B cell (primary cell): Measurements from ENCODE around the gene SOX13. TPM values are rescaled to one million over a fixed set of nuclear protein-coding genes. Genes with fewer than 3 reads are reported as not detected.

Experiments used
- ATAC-seq: fragments of 200-7000 bp; cut with Tn5 transposase; one replicate; pipeline ENCODE4 v1.10.0; 2021; ENCODE audit warnings: low read depth, mild to moderate bottlenecking, moderate number of reproducible peaks, moderate library complexity
- CTCF ChIA-PET: fragments of 350-600 bp; sonication (Branson Sonifier 250); formaldehyde crosslinking; loops from one replicate; lab custom pipeline; 2021; ENCODE audit warnings: antibody characterized with exemption, inconsistent platforms; lab: Charles Lee
- POLR2A ChIA-PET: fragments of 350-600 bp; sonication (Branson Sonifier 250); formaldehyde crosslinking; loops from one replicate; lab custom pipeline; 2021; ENCODE audit warnings: antibody characterized with exemption; lab: Charles Lee
- DNase-seq: peaks from one replicate; pipeline ENCODE4 v3.0.0; 2013
- H2AFZ ChIP-seq: 2 replicates; pipeline ENCODE4 v1.6.1; 2012; ENCODE audit warnings: mild to moderate bottlenecking, low read depth, low read length; ENCODE audit not compliant: insufficient read depth, poor library complexity, severe bottlenecking
- H3K27ac ChIP-seq, 2 donors: 1 replicate in 1 of 2; 2 replicates in 1 of 2; pipeline ENCODE4 v1.5.1; 2012 to 2013; ENCODE audit warnings: low read length in 2 of 2, mild to moderate bottlenecking in 2 of 2, moderate library complexity in 1 of 2
- H3K27me3 ChIP-seq, 4 experiments: fragments of 200-600 bp in 1 of 4; sonication (generic) in 1 of 4; replicated peaks in 1 of 4; 1 replicate in 2 of 4; 2 replicates in 2 of 4; pipeline versions ENCODE4 v1.6.1 to v1.7.0; 2013 to 2016; ENCODE audit warnings: low read length in 3 of 4, mild to moderate bottlenecking in 2 of 4, mixed read lengths in 1 of 4, moderate library complexity in 1 of 4; ENCODE audit not compliant: insufficient read depth in 4 of 4, control insufficient read depth in 3 of 4; ENCODE audit errors: control extremely low read depth in 1 of 4
- H3K36me3 ChIP-seq, 2 experiments: replicated peaks in 1 of 2; 1 replicate in 1 of 2; 2 replicates in 1 of 2; pipeline versions ENCODE4 v1.6.1 to v1.7.1; 2013; ENCODE audit warnings: low read length in 1 of 2; ENCODE audit not compliant: insufficient read depth in 2 of 2, control insufficient read depth in 1 of 2; ENCODE audit errors: control extremely low read depth in 1 of 2, extremely low read depth in 1 of 2
- H3K4me1 ChIP-seq, 2 donors: fragments of 200-600 bp in 1 of 2; sonication (generic) in 1 of 2; 1 replicate in 1 of 2; 2 replicates in 1 of 2; pipeline versions ENCODE4 v1.5.1 to v1.6.1; 2013 to 2017; ENCODE audit warnings: low read length in 2 of 2; ENCODE audit not compliant: control insufficient read depth in 2 of 2, insufficient read depth in 2 of 2
- H3K4me2 ChIP-seq: replicated peaks from 2 replicates; pipeline ENCODE3; 2012; ENCODE audit warnings: mild to moderate bottlenecking, low read depth, low read length; ENCODE audit not compliant: poor library complexity, severe bottlenecking
- H3K4me3 ChIP-seq, 5 experiments: fragments of 200-600 bp in 1 of 5; sonication (generic) in 1 of 5; 1 replicate in 3 of 5; 2 replicates in 2 of 5; pipeline versions ENCODE4 v1.5.1 to v1.7.0; 2011 to 2016; ENCODE audit warnings: low read length in 4 of 5, mild to moderate bottlenecking in 4 of 5, low read depth in 2 of 5, control low read depth in 1 of 5, moderate library complexity in 1 of 5; ENCODE audit not compliant: insufficient read depth in 1 of 5; ENCODE audit errors: control extremely low read depth in 1 of 5, extremely low read depth in 1 of 5
- H3K79me2 ChIP-seq: fragments of 200-600 bp; sonication (generic); one replicate; pipeline ENCODE4 v1.6.0; 2016; ENCODE audit warnings: low read length; ENCODE audit not compliant: control insufficient read depth, insufficient read depth
- H3K9ac ChIP-seq: fragments of 200-600 bp; sonication (generic); 2 replicates; pipeline ENCODE4 v1.6.1; 2017; ENCODE audit warnings: mild to moderate bottlenecking, low read length, moderate library complexity
- H3K9me3 ChIP-seq, 3 donors: one replicate each; pipeline versions ENCODE4 v1.6.1 to v1.7.1; 2013; ENCODE audit warnings: low read length in 2 of 3; ENCODE audit not compliant: control insufficient read depth in 2 of 3, insufficient read depth in 1 of 3; ENCODE audit errors: control extremely low read depth in 1 of 3
- H4K20me1 ChIP-seq: 2 replicates; pipeline ENCODE4 v1.6.0; 2012; ENCODE audit warnings: mild to moderate bottlenecking, low read length; ENCODE audit not compliant: insufficient read depth, control insufficient read depth, poor library complexity, severe bottlenecking
- H3K27ac Mint-ChIP-seq: one replicate; pipeline ENCODE4 v1.8.0; 2021; ENCODE audit warnings: mixed read lengths
- H3K27me3 Mint-ChIP-seq: one replicate; pipeline ENCODE4 v1.8.0; 2021; ENCODE audit warnings: mixed read lengths
- H3K4me1 Mint-ChIP-seq: one replicate; pipeline ENCODE4 v1.8.0; 2021; ENCODE audit warnings: mixed read lengths
- H3K4me3 Mint-ChIP-seq: one replicate; pipeline ENCODE4 v1.8.0; 2021; ENCODE audit warnings: mixed read lengths
- H3K9me3 Mint-ChIP-seq: one replicate; pipeline ENCODE4 v1.8.0; 2022; ENCODE audit warnings: mixed read lengths; ENCODE audit not compliant: insufficient read depth
- EZH2 ChIP-seq: IDR thresholded peaks from 2 replicates; pipeline ENCODE4 v1.6.1; 2012; ENCODE audit warnings: borderline replicate concordance, low read depth, mild to moderate bottlenecking, moderate library complexity, low read length; ENCODE audit not compliant: insufficient read depth, poor library complexity, severe bottlenecking
- WGBS: methylation state at CpG from one replicate; pipeline ENCODE4 v1.1.5; 2013; ENCODE audit warnings: missing lambda C conversion rate; ENCODE audit not compliant: insufficient coverage; 5-methylcytosine and 5-hydroxymethylcytosine counted together
- intact Hi-C: fragments of 100-400 bp; cut with micrococcal nuclease; formaldehyde crosslinking; loops from one replicate; pipeline ENCODE4 v1.10.0; 2022
- polyA plus RNA-seq: library from polyadenylated mRNA; depleted of rRNA; stranded (reverse); fragments of >200 nt; gene quantifications from 2 replicates; pipeline ENCODE4 v1.2.3, GENCODE V29; 2012
- total RNA-seq, 2 donors: library from RNA; stranded (reverse); fragments of 120-200 nt in 1 of 2; gene quantifications; 1 replicate in 1 of 2; 2 replicates in 1 of 2; pipeline versions ENCODE4 v1.2.3 to v1.2.4, GENCODE V29; 2013 to 2022
- TF ChIP-seq, protein P1 (sequence below): fragments of 200-600 bp; IDR thresholded peaks from one replicate; pipeline ENCODE4 v1.8.0; 2022; ENCODE audit warnings: antibody characterized with exemption, mild to moderate bottlenecking

SOX13 gene
- total and polyA plus RNA-seq, 2 donors (not counting 1 experiment from before 2014, with no cell fraction given): 0.15 to 1.3 TPM

DNA sequence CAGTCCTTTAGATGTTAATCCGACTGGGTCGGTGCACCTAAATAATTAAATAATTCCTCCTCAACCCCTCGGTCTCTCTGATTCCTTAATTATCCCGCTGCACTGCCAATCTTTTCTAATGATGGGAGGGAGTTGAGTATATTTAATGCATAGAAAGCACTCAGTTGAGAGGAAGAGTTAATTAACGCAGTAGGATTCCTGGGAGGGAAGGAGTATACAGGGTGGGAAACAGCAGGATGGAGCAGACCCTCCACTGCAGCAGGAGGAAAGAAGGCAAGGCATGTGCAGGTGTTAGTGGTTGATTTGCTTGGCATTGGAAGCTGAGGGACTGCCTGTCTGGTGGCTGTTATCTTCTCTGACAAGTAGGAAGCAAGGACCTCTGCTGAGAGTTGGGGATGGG is 103.1 kb downstream of the SOX13 start:
- Histone ChIP-seq H3K36me3 (no peaks in the 10 kb centered on the region), H3K79me2 (no peaks in the 10 kb centered on the region), H4K20me1 (no peaks in the 10 kb centered on the region), H3K4me3 (no peak overlapping the region), H3K9ac (no peak overlapping the region), H3K4me1 (no peaks in the 10 kb centered on the region), H3K27ac (no peak overlapping the region), H3K4me2 (no peak overlapping the region), H3K9me3 (peaks cover 0 to 11% (median 10%) of the 10 kb centered on the region in 3 donors), H3K27me3 (peaks cover 0 to 8% (median 0%) of the 10 kb centered on the region in 4 experiments), H2AFZ (no peak overlapping the region)
- ChIA-PET POLR2A (no interaction called here), CTCF (interaction anchor here (1.0 to 3.1 kb wide), 3 partner anchors 11 to 222 kb away, joined by 3 to 9 read pairs (median 3); no protein-coding TSS in a partner anchor)
- no peak for ATAC-seq
- TF ChIP-seq EZH2: no peak
- TF ChIP-seq, protein P1, sequence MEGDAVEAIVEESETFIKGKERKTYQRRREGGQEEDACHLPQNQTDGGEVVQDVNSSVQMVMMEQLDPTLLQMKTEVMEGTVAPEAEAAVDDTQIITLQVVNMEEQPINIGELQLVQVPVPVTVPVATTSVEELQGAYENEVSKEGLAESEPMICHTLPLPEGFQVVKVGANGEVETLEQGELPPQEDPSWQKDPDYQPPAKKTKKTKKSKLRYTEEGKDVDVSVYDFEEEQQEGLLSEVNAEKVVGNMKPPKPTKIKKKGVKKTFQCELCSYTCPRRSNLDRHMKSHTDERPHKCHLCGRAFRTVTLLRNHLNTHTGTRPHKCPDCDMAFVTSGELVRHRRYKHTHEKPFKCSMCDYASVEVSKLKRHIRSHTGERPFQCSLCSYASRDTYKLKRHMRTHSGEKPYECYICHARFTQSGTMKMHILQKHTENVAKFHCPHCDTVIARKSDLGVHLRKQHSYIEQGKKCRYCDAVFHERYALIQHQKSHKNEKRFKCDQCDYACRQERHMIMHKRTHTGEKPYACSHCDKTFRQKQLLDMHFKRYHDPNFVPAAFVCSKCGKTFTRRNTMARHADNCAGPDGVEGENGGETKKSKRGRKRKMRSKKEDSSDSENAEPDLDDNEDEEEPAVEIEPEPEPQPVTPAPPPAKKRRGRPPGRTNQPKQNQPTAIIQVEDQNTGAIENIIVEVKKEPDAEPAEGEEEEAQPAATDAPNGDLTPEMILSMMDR: no peak
- intact Hi-C loops: no loop called here
- Mint-ChIP-seq H3K4me1 (no peaks in the 10 kb centered on the region), H3K27me3 (peaks cover 15% of the 10 kb centered on the region), H3K4me3 (no peak overlapping the region), H3K9me3 (peaks cover 4% of the 10 kb centered on the region), H3K27ac (no peak overlapping the region)
- DNase-seq: no peak
- WGBS: no CpG with 5 or more reads among the region's 5 CpGs

- intact Hi-C loops: no loop called here
- Histone ChIP-seq H3K9me3 (peaks cover 0 to 4% (median 2%) of the 10 kb centered on the region in 3 donors), H2AFZ (no peak overlapping the region), H3K27me3 (peaks cover 0 to 8% (median 0%) of the 10 kb centered on the region in 4 experiments), H3K27ac (no peak overlapping the region), H3K4me1 (no peaks in the 10 kb centered on the region), H3K36me3 (no peaks in the 10 kb centered on the region), H3K4me3 (no peak overlapping the region), H4K20me1 (no peaks in the 10 kb centered on the region), H3K9ac (no peak overlapping the region), H3K4me2 (no peak overlapping the region), H3K79me2 (no peaks in the 10 kb centered on the region)
- H3K4me1 Mint-ChIP-seq: no peaks in the 10 kb centered on the region
- TF ChIP-seq, protein P1: no peak
- no peak for TF ChIP-seq EZH2
- ATAC-seq (no peak), DNase-seq (no peak)
- no peak overlapping the region for H3K4me3 Mint-ChIP-seq
- H3K9me3 Mint-ChIP-seq: peaks cover 1% of the 10 kb centered on the region
- peaks cover 15% of the 10 kb centered on the region for H3K27me3 Mint-ChIP-seq
- CTCF ChIA-PET: interaction anchor here (1.3 to 3.1 kb wide), 2 partner anchors 12 to 14 kb away, joined by 3 to 9 read pairs; no protein-coding TSS in a partner anchor
- POLR2A ChIA-PET: no interaction called here
- H3K27ac Mint-ChIP-seq: no peak overlapping the region
- WGBS: 33% methylated on average over 4 of the region's 4 CpGs
These were observed 104.2 kb downstream of the SOX13 start for GRCh38 chr1:204177133-204177532.

Other genes with a start within 250 kb of the SOX13 start
- gene SNRPE, start 211.5 kb upstream of the SOX13 start, total RNA-seq: 56.0 and 80.8 TPM in 2 replicates
- gene SNRPE, start 211.5 kb upstream of the SOX13 start, polyA plus RNA-seq: 76.9 and 99.3 TPM in 2 replicates
- 1.5 and 2.8 TPM in 2 replicates for gene ETNK2, start 78.9 kb downstream of the SOX13 start, total RNA-seq
- 0.49 and 1.3 TPM in 2 replicates for gene ETNK2, start 78.9 kb downstream of the SOX13 start, polyA plus RNA-seq
- not detected in 2 replicates for gene REN, start 93.2 kb downstream of the SOX13 start, total RNA-seq
- not detected in 2 replicates for gene REN, start 93.2 kb downstream of the SOX13 start, polyA plus RNA-seq
- gene KISS1, start 123.4 kb downstream of the SOX13 start, total RNA-seq: not detected in 2 replicates
- gene KISS1, start 123.4 kb downstream of the SOX13 start, polyA plus RNA-seq: not detected in 2 replicates
- gene GOLT1A, start 140.9 kb downstream of the SOX13 start, total RNA-seq: not detected in 2 replicates
- gene GOLT1A, start 140.9 kb downstream of the SOX13 start, polyA plus RNA-seq: 0.17 TPM in 1 of 2 replicates, not detected in the other